ENCODE data around the gene PRKCG.

Gene PRKCG

DNA sequence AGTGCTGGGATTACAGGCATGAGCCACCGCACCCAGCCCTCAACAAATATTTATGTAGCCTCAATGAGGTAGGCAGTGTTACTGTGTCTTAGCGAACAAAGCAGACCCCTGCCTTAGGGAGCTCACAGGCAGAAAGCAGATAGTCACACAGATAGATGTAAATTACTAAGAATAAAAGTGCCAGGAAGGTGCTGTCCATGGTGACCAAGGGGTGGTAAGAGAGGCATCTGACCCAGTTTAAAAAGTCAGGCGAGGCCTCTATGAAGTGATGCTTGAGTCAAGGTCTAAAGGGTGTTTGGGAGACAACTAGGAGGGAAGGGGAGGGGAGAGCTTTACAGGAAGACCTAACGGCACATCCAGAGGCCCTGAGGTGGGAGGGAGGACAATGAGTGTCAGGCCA lies 14.7 kb downstream of the PRKCG start:
- DNase-seq: no peak

DNA sequence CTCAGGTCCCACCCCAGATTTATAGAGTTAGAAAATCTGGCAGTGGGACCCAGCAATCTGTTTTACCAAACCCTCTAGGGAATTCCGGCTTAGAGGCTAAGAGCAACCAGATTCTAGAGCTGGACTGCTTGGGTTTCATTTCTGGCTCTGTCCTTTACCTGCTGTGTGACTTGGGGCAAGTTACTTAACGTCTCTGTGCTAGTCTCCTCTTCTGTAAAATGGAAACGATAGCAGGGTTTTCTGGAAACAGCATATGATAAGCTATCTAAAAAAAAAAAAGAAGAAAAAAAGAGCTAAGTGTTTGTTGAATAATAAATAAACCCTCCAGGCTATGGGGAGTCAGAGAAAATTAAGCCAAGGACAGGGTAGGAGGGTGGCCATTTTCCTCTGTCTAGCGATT lies 15.5 kb downstream of the PRKCG start:
- no peak for DNase-seq

DNA sequence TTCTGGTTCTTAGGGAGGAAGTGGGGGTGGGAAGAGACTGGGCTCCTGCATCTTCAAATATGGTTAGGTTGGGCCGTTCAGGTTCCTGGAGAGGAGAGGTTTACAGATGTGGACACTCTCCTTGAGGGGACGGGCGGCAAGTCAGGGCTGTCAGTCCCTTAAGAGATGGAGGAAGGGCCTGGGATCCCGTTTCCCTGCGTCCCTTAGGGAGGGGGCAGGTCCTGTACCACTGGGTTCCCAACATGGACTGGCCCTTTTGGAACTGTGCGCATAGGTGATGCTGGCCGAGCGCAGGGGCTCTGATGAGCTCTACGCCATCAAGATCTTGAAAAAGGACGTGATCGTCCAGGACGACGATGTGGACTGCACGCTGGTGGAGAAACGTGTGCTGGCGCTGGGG lies 16.2 kb downstream of the PRKCG start:
- DNase-seq: no peak

DNA sequence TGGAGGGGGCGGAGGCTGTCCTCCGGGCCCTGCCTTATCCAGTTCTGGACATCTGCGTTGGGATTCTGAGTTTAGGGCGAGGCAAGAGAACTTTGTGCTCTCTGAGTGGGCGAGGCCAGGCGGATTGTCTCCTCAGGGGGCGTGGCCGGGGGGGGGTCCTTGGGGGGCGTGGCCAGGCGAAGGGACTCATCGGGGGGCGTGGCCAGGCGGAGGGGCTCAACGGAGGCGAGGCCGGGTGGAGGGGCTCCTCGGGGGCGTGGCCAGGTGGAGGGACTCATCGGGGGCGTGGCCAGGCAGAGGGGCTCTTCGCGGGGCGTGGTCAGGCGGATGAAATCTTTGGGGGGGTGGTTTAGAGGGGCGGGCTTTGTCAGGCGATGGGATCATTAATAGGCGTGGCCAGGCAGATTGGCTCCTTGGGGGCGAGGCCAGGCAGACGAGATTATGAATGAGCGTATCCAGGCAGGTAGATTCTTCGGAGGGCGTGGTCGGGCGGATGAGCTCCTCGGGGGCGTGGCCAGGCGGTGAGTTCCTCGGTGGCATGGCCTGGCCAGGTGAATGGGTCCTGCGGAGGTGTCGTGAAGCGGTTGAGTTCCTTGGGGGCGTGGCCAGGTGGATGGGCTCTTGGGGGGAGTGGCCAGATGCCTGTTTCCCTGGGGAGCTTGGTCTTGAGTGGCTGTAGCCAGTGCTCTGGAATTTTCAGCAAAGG lies 16.8 kb downstream of the PRKCG start:
- DNase-seq: peak in 1 of 58 donors; percentile 53

DNA sequence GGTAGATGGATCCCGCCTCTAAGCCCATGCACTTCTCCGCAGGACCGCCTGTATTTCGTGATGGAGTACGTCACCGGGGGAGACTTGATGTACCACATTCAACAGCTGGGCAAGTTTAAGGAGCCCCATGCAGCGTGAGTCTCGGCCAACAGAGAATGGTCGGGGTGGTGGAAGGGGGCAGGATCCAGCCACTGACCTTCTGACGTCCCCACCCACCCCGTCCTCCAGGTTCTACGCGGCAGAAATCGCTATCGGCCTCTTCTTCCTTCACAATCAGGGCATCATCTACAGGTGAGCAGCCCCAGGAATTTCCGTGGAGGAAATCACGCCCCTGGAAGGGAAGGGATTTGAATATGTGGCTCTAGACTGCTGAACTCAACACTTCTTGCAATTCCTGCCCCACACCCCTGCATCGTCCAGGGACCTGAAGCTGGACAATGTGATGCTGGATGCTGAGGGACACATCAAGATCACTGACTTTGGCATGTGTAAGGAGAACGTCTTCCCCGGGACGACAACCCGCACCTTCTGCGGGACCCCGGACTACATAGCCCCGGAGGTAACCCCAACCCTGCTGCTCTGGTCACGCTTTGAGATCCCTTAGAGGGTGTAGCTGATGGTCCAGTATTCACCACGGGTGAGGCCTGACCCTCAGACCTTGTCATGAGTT lies 18.3 kb downstream of the PRKCG start:
- DNase-seq: no peak

DNA sequence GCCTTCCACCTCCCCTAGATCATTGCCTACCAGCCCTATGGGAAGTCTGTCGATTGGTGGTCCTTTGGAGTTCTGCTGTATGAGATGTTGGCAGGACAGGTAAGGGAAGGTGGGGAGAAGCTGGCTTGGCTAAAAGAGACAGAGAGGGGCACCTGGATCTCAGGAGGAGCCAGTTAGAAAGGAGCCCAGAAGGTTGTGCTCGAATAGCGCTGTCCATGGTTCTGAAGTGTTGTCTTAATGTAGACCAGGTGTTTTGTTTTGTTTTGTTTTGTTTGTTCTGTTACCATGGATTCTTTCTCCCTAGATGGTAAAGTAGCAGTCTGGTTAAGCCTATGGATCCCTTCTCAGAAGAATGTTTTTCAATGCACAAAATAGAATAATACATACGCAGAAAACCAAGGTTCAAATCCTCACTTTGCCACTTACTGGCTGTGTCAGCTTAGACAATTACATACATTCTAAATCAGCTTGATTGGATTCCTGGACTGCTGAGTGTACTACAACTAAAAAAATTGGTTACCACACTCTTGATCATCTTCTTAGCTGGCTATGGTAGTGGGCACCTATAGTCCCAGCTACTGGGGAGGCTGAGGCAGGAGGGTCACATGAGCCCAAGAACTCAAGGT lies 21.2 kb downstream of the PRKCG start:
- no peak for DNase-seq

DNA sequence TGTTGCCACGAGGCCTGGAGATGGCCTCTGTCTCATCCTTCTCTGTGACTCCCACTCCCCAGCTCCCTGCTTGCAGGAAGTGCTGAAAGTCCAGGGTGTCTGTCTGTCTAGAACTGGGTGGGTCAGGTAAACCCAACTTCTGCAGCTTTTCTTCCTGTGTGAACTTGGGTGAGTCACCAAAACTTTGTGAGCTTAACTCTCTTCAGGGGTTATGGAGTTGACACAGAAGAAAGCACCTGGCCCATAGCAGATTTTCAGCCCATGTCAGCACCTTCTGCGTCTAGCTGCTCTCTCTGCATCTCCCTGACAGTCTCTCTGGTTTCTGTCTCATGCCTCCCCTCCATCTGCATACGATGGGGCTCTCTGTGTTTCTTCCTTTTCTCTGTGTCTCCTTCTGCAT lies 22.9 kb downstream of the PRKCG start:
- no peak for DNase-seq

DNA sequence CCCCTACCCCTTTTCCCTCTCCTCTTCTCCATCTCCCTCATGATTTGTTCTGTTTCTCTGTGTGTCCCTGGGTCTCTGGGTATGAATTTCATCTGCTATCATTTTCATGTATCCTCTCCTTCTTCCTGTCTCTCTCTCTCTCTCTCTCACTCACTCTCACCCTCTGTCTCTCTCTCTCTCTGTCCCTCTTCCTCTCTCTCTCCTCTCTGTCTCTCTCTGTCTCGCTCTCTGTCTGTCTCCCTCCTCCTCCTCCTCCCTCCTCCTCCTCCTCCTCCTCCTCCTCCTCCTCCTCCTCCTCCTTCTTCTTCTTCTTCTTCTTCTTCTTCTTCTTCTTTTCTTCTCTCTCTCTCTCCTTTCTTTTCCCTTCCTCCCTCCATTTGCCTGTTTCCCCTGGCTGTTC lies 23.8 kb downstream of the PRKCG start:
- DNase-seq: no peak

DNA sequence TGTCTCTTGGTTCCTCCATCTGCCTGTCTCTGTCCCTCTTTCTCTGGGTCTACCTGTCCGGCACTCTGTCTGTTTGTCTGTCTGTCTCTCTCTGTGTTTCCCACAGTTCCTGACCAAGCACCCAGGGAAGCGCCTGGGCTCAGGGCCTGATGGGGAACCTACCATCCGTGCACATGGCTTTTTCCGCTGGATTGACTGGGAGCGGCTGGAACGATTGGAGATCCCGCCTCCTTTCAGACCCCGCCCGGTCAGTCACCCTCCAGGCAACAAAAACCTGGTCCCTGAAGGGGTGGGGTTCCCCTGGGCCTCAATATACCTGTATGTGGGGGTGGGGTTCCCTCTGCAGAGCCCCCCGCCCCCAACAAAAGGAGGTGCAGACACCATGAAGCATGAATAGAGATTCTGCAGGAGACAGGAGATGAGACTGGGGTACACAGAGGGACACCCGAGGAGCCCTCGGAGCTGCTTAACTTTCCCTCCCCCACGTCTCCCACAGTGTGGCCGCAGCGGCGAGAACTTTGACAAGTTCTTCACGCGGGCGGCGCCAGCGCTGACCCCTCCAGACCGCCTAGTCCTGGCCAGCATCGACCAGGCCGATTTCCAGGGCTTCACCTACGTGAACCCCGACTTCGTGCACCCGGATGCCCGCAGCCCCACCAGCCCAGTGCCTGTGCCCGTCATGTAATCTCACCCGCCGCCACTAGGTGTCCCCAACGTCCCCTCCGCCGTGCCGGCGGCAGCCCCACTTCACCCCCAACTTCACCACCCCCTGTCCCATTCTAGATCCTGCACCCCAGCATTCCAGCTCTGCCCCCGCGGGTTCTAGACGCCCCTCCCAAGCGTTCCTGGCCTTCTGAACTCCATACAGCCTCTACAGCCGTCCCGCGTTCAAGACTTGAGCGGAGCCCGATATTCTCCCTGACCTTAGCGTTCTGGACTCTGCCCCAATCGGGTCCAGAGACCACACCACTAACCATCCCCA lies 24.5 kb downstream of the PRKCG start:
- peak in 46 of 58 donors; percentile 5 to 70 (median 38) for DNase-seq

DNA sequence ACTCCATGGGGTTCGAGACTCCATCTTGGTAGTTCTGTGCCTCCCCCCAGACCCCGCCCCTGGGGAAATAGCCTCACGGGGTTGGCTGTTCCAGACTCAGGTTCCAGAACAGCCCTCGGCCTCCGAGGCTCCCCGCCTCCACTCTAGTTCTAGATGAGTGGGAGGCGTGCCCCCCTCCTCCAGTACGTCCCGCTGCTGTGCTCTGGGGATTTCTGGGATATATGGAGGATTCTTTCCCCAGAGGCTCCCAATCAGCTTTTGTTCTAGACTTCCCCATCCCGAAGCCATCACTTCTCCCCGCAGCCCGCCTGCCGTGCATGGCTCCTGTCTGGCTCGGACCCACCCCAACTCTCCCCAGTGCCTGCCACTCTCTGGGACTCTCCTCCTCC lies 25.2 kb downstream of the PRKCG start:
- DNase-seq: peak in 11 of 58 donors; percentile 13 to 56 (median 32)

DNA sequence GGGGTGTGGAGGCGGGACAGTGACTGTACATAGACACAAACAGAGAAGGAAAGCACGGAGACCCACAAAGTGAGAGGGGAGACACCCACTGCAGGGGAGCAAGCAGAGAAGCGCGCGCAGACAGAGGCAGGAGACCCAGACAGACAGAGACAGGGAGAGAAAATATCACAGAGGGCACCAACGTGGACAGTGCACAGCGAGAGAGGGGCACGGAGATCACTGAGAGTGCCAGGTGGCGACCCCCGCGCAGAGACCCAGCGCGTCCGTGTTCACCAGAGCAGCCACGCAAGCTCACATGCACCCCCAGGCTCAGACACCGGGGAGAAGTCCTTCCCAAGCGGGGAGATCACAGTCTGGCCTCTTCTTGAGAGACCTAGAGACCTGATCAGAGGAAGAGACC lies 25.7 kb downstream of the PRKCG start:
- peak in 10 of 58 donors; percentile 23 to 65 (median 46) for DNase-seq

DNA sequence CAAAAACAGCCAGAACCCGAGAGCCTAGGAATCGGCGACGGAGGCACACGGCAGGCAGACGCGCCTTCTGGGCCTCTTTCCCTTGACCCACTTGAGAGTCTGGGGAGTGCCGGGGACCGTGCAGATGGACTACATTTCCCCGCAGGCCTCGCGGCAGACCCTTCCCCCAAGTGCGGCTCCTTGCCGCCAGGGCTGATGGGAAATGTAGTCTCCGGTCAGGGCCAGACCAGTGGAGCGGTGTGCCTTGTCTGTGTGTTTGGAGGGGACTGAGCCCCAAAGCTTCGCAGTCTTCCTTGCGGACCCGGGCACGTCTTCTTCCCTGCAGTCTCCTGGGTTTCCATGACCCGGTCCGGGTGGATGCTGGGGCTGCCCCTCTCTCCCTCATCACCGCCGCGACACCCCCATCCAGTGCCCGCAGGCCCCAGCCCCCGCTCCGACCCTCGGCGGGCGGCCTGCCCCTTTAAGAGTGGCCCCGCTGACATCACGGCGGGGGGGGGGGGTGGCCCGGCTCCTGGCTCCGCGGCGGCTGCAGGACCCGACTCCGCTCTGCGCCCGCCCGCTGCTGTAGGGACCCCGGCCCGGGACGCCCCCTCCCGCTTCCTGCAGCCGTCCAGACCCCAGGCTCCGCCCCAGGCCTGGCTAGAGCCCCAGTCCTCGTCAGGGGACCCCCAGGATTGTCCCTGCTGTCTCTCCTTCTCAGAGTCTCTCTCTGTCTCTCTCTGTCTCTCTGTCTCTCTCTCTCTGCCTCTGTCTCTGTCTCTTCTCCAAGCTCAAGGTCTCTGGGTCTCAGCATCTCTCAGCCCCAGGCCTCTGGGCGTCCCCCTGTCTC lies 26.3 kb downstream of the PRKCG start:
- DNase-seq: peak in 57 of 58 donors; percentile 28 to 92 (median 82)

DNA sequence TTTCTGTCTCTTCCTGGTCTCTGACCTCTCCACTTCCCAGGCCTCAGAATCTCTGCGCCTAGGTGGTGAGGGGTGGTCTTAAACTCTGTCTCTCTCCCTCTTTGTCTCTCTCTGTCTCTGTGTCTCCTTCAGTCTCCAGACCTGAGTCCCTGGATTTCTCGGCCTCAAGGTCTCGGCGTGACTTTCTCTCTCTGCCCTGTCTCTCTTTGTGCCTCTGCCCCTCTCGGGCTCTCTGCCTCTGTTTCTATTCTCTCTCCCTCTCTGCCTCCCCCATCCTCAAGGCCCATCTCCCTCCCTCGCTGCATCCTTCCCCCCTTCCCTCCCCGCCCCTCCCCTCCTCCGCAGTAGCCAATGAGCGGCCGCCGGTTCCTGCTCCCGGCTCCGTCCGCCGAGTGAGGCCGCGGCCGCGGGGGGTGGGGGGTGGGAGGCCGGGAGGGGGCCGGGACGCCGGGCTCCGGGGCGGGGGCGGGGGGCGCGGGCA lies 27.0 kb downstream of the PRKCG start, which contains the start of gene CACNG7:
Gene CACNG7 (plus strand): TSS at position 344 of the 481 bp plus-strand sequence. CDS start 3,554 bp downstream, outside the sequence.
- DNase-seq: peak in 55 of 58 donors; percentile 3 to 76 (median 38)

DNA sequence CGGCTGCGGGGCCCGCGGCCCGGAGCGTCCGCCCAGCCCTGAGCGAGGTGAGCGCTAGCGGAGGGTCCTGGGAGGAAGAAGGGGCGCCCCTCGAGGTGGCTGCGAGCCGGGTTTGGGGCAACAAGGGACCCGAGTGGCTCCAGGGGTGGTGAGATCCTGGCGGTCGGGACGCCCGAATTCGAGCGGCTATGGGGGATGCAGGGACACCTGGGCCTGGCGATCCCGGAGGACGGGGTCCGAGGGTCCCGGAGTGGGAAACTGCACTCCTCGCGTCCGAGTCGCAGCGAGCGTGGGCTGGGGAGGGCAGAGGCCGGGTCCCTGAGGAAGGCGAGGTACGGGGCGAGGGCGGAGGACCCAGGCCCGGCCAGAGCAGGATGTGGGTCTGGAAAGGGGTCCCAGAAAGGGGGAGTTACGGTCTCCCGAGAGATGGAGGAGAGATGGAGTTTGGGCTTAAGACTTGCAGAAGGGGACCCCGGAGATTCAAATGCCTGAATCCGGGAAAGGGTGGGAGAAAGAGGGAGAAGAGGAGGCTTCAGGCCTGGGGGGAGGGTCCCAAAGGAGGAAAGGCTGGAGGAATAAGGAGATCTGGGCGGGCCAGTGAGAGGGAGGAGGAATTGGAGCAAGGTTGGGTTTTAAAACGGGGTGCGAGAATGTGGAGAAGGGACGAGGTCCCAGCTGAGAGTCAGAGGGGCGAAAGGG lies 27.6 kb downstream of the PRKCG start:
- peak in 4 of 58 donors; percentile 4 to 35 (median 26) for DNase-seq

DNA sequence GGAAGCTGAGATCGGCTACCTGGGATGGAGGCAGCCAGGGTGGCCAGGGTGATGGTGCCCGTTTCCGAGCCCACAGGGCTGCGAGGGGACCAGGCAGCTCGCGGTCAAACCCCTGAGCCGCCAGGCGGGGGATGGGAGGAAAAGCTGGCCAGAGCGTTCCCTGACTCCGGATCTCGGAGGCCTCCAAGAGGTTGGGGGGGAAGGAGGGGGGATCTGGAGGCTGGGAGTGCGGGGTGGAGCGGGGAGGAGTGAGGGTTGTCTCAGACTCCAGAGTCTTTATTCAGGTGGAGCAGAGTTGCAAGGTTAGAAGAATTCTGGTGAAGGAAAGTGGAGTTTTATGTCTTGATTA lies 28.1 kb downstream of the PRKCG start:
- DNase-seq: peak in 7 of 58 donors; percentile 0 to 17 (median 6)

DNA sequence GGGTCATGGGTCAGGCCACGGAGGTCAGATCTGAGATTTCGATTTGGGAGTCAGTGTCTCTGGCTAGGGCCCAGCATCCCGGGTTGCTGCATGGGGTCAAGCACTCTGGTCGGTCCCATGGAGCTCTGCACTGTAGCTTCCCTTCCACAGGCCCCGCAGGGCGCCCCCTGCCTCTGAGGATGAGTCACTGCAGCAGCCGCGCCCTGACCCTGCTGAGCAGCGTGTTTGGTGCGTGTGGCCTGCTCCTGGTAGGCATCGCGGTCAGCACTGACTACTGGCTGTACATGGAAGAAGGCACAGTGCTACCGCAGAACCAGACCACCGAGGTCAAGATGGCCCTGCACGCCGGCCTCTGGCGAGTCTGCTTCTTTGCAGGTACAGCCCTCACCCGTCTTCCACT lies 30.7 kb downstream of the PRKCG start:
- no peak for DNase-seq

DNA sequence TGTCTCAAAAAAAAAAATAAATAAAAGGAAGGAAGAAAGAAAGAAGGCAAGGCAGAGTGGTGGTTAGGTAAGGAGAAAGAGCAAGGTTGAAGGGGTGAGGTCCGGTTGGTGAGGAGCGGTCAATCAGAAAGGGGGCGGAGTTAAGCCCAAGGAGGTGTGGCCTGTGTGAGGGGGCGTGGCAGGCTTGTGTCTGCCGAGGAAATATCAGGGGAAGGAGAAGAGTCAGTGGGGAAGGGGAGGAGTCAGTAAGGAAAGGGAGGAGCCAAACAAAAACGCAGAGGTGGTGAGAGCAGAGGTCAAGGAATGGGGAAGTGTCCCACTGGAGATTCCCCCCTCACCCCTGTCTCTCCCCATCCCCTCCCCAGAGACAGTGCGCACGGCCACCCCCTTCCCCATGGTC lies 33.0 kb downstream of the PRKCG start:
- DNase-seq: no peak

DNA sequence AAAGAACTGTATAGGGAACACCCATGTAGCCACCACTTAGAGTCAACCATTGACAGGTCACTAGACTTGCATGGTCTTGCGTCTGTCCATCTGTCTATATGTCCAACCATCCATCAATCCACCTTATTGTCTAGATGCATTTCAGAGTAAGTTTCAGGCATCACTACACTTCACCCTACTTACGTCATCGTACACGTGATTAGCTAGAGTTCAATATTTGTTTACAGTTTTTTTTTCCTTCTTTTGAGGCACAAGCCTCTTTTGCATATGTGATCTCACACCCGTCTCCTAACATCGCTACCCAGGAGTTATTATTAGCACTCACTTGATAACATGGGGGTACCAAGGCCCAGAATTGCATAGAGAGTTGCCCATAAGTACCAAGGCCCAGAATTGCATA lies 34.0 kb downstream of the PRKCG start:
- DNase-seq: no peak

DNA sequence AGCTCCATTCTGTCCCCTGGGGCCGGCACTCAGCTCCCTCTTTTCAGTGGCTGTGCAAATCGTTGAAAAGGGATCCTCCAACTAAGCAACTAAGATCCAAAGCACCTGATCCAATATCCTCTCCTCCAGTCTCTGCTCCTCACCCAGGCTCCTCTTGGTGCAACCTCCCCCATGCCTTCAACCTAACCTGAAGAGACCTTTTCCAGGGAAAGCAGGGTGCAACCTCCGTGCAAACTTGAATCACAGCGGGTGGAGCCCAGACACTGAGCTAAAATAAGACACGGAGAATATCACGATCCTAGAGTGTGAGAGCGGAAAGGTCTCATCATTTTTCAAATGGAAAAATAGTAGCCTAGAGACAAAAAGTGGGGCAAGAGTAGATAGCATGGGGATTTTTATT lies 35.4 kb downstream of the PRKCG start:
- peak in 1 of 58 donors; percentile 15 for DNase-seq

DNA sequence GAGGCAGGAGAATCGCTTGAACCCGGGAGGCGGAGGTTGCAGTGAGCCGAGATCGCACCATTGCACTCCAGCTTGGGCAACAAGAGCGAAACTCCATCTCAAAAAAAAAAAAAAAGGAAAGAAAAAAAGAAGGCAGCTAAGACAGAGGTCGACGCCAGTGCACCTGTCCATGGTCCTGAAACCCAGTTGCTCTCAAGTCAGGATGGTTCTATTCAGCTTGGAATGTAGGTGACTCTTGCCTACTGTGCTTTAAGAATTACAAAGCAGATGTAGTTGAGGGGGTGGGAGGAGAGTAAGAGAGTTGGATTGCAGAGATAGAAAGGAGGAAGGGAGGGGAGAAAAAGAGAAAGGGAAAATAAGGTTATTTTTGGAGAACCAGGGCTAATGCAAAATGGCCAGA lies 45.7 kb downstream of the PRKCG start:
- DNase-seq: no peak

Measured in anterior cingulate cortex (tissue), 58 donors.